GM23338 (cell line): ENCODE data around the gene ANOS1. TPM values are rescaled to one million over a fixed set of nuclear protein-coding genes. Genes with fewer than 3 reads are reported as not detected.
"Not testable (repeated sequence)": the region's sequence is repeated elsewhere in the genome, so short reads cannot be mapped to it uniquely, and the experiment has no call there.

Experiments
- ATAC-seq: fragments of 200-7000 bp; cut with Tn5 transposase; 3 replicates; pipeline ENCODE4 v1.9.1; 2020
- DNase-seq: peaks from one replicate; pipeline ENCODE4 v3.0.0-alpha.2; 2015; ENCODE audit warnings: low spot score
- H2AFZ ChIP-seq: fragments of 200-600 bp; sonication (generic); 2 replicates; pipeline ENCODE4 v1.8.0; 2016; ENCODE audit warnings: antibody characterized with exemption, mild to moderate bottlenecking, moderate library complexity
- H3F3A ChIP-seq: fragments of 200-600 bp; sonication (generic); replicated peaks from 2 replicates; pipeline ENCODE4 v1.8.0; 2017; ENCODE audit warnings: antibody characterized with exemption, mixed run types, low read depth
- H3K27ac ChIP-seq: fragments of 200-600 bp; sonication (generic); 2 replicates; pipeline ENCODE4 v1.6.1; 2016; ENCODE audit warnings: low read depth
- H3K27me3 ChIP-seq: fragments of 200-600 bp; sonication (generic); 2 replicates; pipeline ENCODE4 v1.8.0; 2016; ENCODE audit warnings: mild to moderate bottlenecking, mixed run types, moderate library complexity; ENCODE audit not compliant: insufficient read depth
- H3K36me3 ChIP-seq: fragments of 200-600 bp; sonication (generic); 2 replicates; pipeline ENCODE4 v1.8.0; 2016; ENCODE audit warnings: mild to moderate bottlenecking; ENCODE audit not compliant: insufficient read depth
- H3K4me1 ChIP-seq: fragments of 200-600 bp; sonication (generic); 2 replicates; pipeline ENCODE4 v1.8.0; 2016; ENCODE audit warnings: mild to moderate bottlenecking, moderate library complexity; ENCODE audit not compliant: insufficient read depth
- H3K4me2 ChIP-seq: fragments of 200-600 bp; sonication (generic); 2 replicates; pipeline ENCODE4 v1.7.1; 2017; ENCODE audit warnings: mixed run types
- H3K4me3 ChIP-seq: fragments of 200-600 bp; sonication (generic); 2 replicates; pipeline ENCODE4 v1.6.1; 2016; ENCODE audit warnings: mixed run types
- H3K79me2 ChIP-seq: fragments of 200-600 bp; sonication (generic); replicated peaks from 2 replicates; pipeline ENCODE4 v1.8.0; 2017; ENCODE audit warnings: mild to moderate bottlenecking; ENCODE audit not compliant: insufficient read depth
- H3K9me2 ChIP-seq: fragments of 200-600 bp; sonication (generic); 2 replicates; pipeline ENCODE4 v1.8.0; 2017; ENCODE audit not compliant: insufficient read depth
- H4K20me1 ChIP-seq: fragments of 200-600 bp; sonication (generic); replicated peaks from 2 replicates; pipeline ENCODE4 v1.8.0; 2017; ENCODE audit warnings: mild to moderate bottlenecking; ENCODE audit not compliant: insufficient read depth
- H3K27ac Mint-ChIP-seq: 2 replicates; pipeline ENCODE4 v1.8.0; 2020; ENCODE audit warnings: inconsistent platforms, mild to moderate bottlenecking, moderate library complexity, mixed read lengths
- H3K27me3 Mint-ChIP-seq: 3 replicates; pipeline ENCODE4 v1.8.0; 2022; ENCODE audit warnings: low read depth, mild to moderate bottlenecking, moderate library complexity, mixed read lengths, inconsistent platforms; ENCODE audit not compliant: insufficient read depth, poor library complexity
- H3K36me3 Mint-ChIP-seq: 3 replicates; pipeline ENCODE4 v1.8.0; 2021; ENCODE audit warnings: low read depth, mild to moderate bottlenecking, inconsistent platforms, moderate library complexity, mixed read lengths
- H3K4me1 Mint-ChIP-seq: 3 replicates; pipeline ENCODE4 v1.8.0; 2020; ENCODE audit warnings: mild to moderate bottlenecking, inconsistent platforms, mixed read lengths
- H3K4me3 Mint-ChIP-seq: 3 replicates; pipeline ENCODE4 v1.8.0; 2021; ENCODE audit warnings: moderate library complexity, mild to moderate bottlenecking, inconsistent platforms, mixed read lengths
- H3K9me3 Mint-ChIP-seq: 3 replicates; pipeline ENCODE4 v1.8.0; 2020; ENCODE audit warnings: moderate library complexity, mild to moderate bottlenecking, inconsistent platforms, mixed read lengths
- CTCF ChIP-seq, 2 experiments: fragments of 200-600 bp in 1 of 2; sonication (generic) in 1 of 2; conservative IDR thresholded peaks; 2 replicates each; pipeline versions ENCODE4 v1.5.1 to v1.6.1; 2016 to 2017; ENCODE audit warnings: antibody characterized with exemption in 2 of 2, low read depth in 2 of 2, mild to moderate bottlenecking in 2 of 2, moderate library complexity in 1 of 2
- EZH2phosphoT487 ChIP-seq: fragments of 200-600 bp; sonication (generic); IDR thresholded peaks from one replicate; pipeline ENCODE4 v1.8.1; 2018; ENCODE audit warnings: antibody characterized with exemption; ENCODE audit not compliant: unreplicated experiment
- JUNB ChIP-seq: IDR thresholded peaks from one replicate; pipeline ENCODE4 v1.6.1; 2016; ENCODE audit warnings: antibody characterized with exemption; ENCODE audit not compliant: unreplicated experiment
- POLR2AphosphoS5 ChIP-seq: IDR thresholded peaks from 2 replicates; pipeline ENCODE4 v1.6.1; 2016; ENCODE audit warnings: antibody characterized with exemption, low read depth
- ZNF331 ChIP-seq: fragments of 250-450 bp; sonication (Bioruptor Pico); IDR thresholded peaks from 2 replicates; pipeline ENCODE4 v1.5.0; 2020; ENCODE audit warnings: low read depth, mild to moderate bottlenecking, moderate library complexity
- ZNF462 ChIP-seq: fragments of 250-450 bp; sonication (Bioruptor Pico); IDR thresholded peaks from 2 replicates; pipeline ENCODE4 v1.5.0; 2020; ENCODE audit warnings: mild to moderate bottlenecking, moderate library complexity
- polyA plus RNA-seq: library from polyadenylated mRNA; unstranded; fragments of >200 nt; fragmentation: Nextera tagmentation; extraction: Ambion mirVana; gene quantifications from 2 replicates; pipeline ENCODE4 v1.2.1, GENCODE V29; 2016
- total RNA-seq: library from RNA; depleted of rRNA; stranded (reverse); fragments of >200 nt; shearing (Covaris generic); gene quantifications from 2 replicates; pipeline ENCODE4 v1.2.3, GENCODE V29; 2014

ANOS1 gene
- total and polyA plus RNA-seq, 2 experiments from 2014 or later: 21.8 to 68.5 TPM

DNA sequence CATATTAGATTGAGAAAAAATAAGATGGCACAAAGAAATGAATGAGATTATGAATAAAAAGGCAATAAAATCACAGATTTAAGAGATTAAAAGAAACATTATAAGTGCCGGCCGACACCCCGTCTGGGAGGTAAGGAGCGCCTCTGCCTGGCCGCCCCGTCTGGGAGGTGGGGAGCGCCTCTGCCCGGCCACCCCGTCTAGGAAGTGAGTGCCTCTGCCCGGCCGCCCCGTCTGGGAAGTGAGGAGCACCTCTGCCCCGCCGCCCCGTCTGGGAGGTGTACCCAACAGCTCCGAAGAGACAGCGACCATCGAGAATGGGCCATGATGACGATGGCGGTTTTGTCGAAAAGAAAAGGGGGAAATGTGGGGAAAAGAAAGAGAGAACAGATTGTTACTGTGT lies 229.8 kb downstream of the ANOS1 start:
- DNase-seq, H3K4me2 ChIP-seq, H2AFZ ChIP-seq, H3K9me3 Mint-ChIP-seq, H3K27ac Mint-ChIP-seq, H3K79me2 ChIP-seq, H3K4me3 Mint-ChIP-seq, H3K4me1 ChIP-seq, H3K4me1 Mint-ChIP-seq, ATAC-seq, H3K36me3 Mint-ChIP-seq, H3K27me3 Mint-ChIP-seq, H3K27me3 ChIP-seq, H4K20me1 ChIP-seq, H3K9me2 ChIP-seq, H3K4me3 ChIP-seq, H3F3A ChIP-seq, H3K27ac ChIP-seq, H3K36me3 ChIP-seq: not testable (repeated sequence)

- H3K4me3 ChIP-seq: no peak overlapping the region
- H3K4me1 ChIP-seq: no peaks in the 10 kb centered on the region
- H3K4me2 ChIP-seq: no peak overlapping the region
- no peaks in the 10 kb centered on the region for H3K79me2 ChIP-seq
- H3K9me3 Mint-ChIP-seq: no peaks in the 10 kb centered on the region; the same call in 2 of the 3 replicates
- H3K27ac Mint-ChIP-seq: no peak overlapping the region
- no peak overlapping the region for H3K27ac ChIP-seq
- DNase-seq (no peak), ATAC-seq (no peak)
- no peaks in the 10 kb centered on the region for H3F3A ChIP-seq
- H3K27me3 ChIP-seq: no peaks in the 10 kb centered on the region
- H3K4me3 Mint-ChIP-seq: no peak overlapping the region
- no peak overlapping the region for H2AFZ ChIP-seq
- no peaks in the 10 kb centered on the region for H3K36me3 Mint-ChIP-seq
- H3K36me3 ChIP-seq: no peaks in the 10 kb centered on the region
- no peaks in the 10 kb centered on the region for H3K27me3 Mint-ChIP-seq
- no peaks in the 10 kb centered on the region for H4K20me1 ChIP-seq
- H3K9me2 ChIP-seq: no peaks in the 10 kb centered on the region
- H3K4me1 Mint-ChIP-seq: no peaks in the 10 kb centered on the region
- TF ChIP-seq JUNB (no peak), ZNF331 (CRISPR knock-in tag) (no peak), ZNF462 (CRISPR knock-in tag) (no peak), POLR2AphosphoS5 (no peak), CTCF (conservative IDR thresholded peaks at IDR 0.05; ENCODE audit: low read depth in 2 of 2) (no peak), EZH2phosphoT487 (no peak)
Observed at GRCh38 chrX:8500203-8500602, 231.7 kb downstream of the ANOS1 start.

GRCh38 chrX:8495036-8495435 lies 236.9 kb downstream of the ANOS1 start:
- H3K9me3 Mint-ChIP-seq, H3K4me1 Mint-ChIP-seq, H3K27ac ChIP-seq, H3K27me3 Mint-ChIP-seq, H3K4me3 ChIP-seq, H3K4me1 ChIP-seq, DNase-seq, H3K27me3 ChIP-seq, H3K4me2 ChIP-seq, H3K9me2 ChIP-seq, ATAC-seq, H3K36me3 ChIP-seq, H3K4me3 Mint-ChIP-seq, H3K79me2 ChIP-seq, H3K27ac Mint-ChIP-seq, H3F3A ChIP-seq, H2AFZ ChIP-seq, H3K36me3 Mint-ChIP-seq, H4K20me1 ChIP-seq: not testable (repeated sequence)
